Measurements from ENCODE around the gene EGR2. TPM values are rescaled to one million over a fixed set of nuclear protein-coding genes. Genes with fewer than 3 reads are reported as not detected.
A peak's percentile ranks its signal among the peaks of the same experiment; 100 is the strongest.

EGR2 gene
- total and polyA plus RNA-seq, 4 donors, result 0.82 to 15.5 (median 5.4) TPM

GRCh38 chr10:62795762-62796161 is 20.4 kb downstream of the EGR2 start:
- H3K4me1 ChIP-seq (ENCODE audit: control insufficient read depth in 5 of 5, insufficient read depth in 5 of 5, low read length in 5 of 5), result peaks cover 0 to 29% (median 8%) of the 10 kb centered on the region in 5 donors
- ATAC-seq (ENCODE audit: insufficient read depth, low FRiP score), result no peak
- no peaks in the 10 kb centered on the region for H3K27me3 ChIP-seq (ENCODE audit: control insufficient read depth in 3 of 3, insufficient read depth in 3 of 3, low read length in 2 of 3)
- no peak overlapping the region for H3K27ac ChIP-seq (ENCODE audit: low read depth in 1 of 2, low read length in 1 of 2)
- WGBS, 2 donors, result 82 to 89% methylated on average over 4 of the region's 4 CpGs
- no peaks in the 10 kb centered on the region for H3K9me3 ChIP-seq (ENCODE audit: control insufficient read depth in 4 of 4, insufficient read depth in 3 of 4, low read length in 3 of 4)
- no peak for DNase-seq
- H3K9ac ChIP-seq (ENCODE audit: insufficient read depth in 1 of 2, low read length in 2 of 2), result no peak overlapping the region
- H3K36me3 ChIP-seq (ENCODE audit: control insufficient read depth in 4 of 4, insufficient read depth in 4 of 4, low read length in 4 of 4), result no peaks in the 10 kb centered on the region
- TF ChIP-seq CTCF (IDR thresholded peaks at IDR 0.05; ENCODE audit: control extremely low read depth, extremely low read depth), result no peak
- no peak overlapping the region for H3K4me3 ChIP-seq

GRCh38 chr10:62795100-62795499 is 21.1 kb downstream of the EGR2 start:
- Histone ChIP-seq H3K27me3 (ENCODE audit: control insufficient read depth in 3 of 3, insufficient read depth in 3 of 3, low read length in 2 of 3) (no peaks in the 10 kb centered on the region), H3K4me1 (ENCODE audit: control insufficient read depth in 5 of 5, insufficient read depth in 5 of 5, low read length in 5 of 5) (peaks cover 0 to 29% (median 8%) of the 10 kb centered on the region in 5 donors), H3K36me3 (ENCODE audit: control insufficient read depth in 4 of 4, insufficient read depth in 4 of 4, low read length in 4 of 4) (no peaks in the 10 kb centered on the region), H3K9me3 (ENCODE audit: control insufficient read depth in 4 of 4, insufficient read depth in 3 of 4, low read length in 3 of 4) (no peaks in the 10 kb centered on the region), H3K4me3 (no peak overlapping the region), H3K27ac (ENCODE audit: low read depth in 1 of 2, low read length in 1 of 2) (no peak overlapping the region), H3K9ac (ENCODE audit: insufficient read depth in 1 of 2, low read length in 2 of 2) (no peak overlapping the region)
- ATAC-seq (ENCODE audit: insufficient read depth, low FRiP score) (no peak), DNase-seq (peak in 2 of 3 donors; percentile 86 to 87)
- no peak for TF ChIP-seq CTCF (IDR thresholded peaks at IDR 0.05; ENCODE audit: control extremely low read depth, extremely low read depth)

GRCh38 chr10:62794306-62794705 is 21.9 kb downstream of the EGR2 start:
- Histone ChIP-seq H3K4me3 (no peak overlapping the region), H3K4me1 (ENCODE audit: control insufficient read depth in 5 of 5, insufficient read depth in 5 of 5, low read length in 5 of 5) (peaks cover 0 to 29% (median 8%) of the 10 kb centered on the region in 5 donors), H3K27ac (ENCODE audit: low read depth in 1 of 2, low read length in 1 of 2) (no peak overlapping the region), H3K27me3 (ENCODE audit: control insufficient read depth in 3 of 3, insufficient read depth in 3 of 3, low read length in 2 of 3) (no peaks in the 10 kb centered on the region), H3K36me3 (ENCODE audit: control insufficient read depth in 4 of 4, insufficient read depth in 4 of 4, low read length in 4 of 4) (no peaks in the 10 kb centered on the region), H3K9ac (ENCODE audit: insufficient read depth in 1 of 2, low read length in 2 of 2) (no peak overlapping the region), H3K9me3 (ENCODE audit: control insufficient read depth in 4 of 4, insufficient read depth in 3 of 4, low read length in 3 of 4) (no peaks in the 10 kb centered on the region)
- 90 to 100% methylated on average over 1 of the region's 1 CpG for WGBS, 2 donors
- TF ChIP-seq CTCF (IDR thresholded peaks at IDR 0.05; ENCODE audit: control extremely low read depth, extremely low read depth), result no peak
- no peak for ATAC-seq (ENCODE audit: insufficient read depth, low FRiP score)
- no peak for DNase-seq

- H3K4me3 ChIP-seq, result no peak overlapping the region
- no peak for ATAC-seq (ENCODE audit: insufficient read depth, low FRiP score)
- no peaks in the 10 kb centered on the region for H3K27me3 ChIP-seq (ENCODE audit: control insufficient read depth in 3 of 3, insufficient read depth in 3 of 3, low read length in 2 of 3)
- WGBS, 2 donors, result 81 to 83% methylated on average over 5 of the region's 5 CpGs
- no peak for TF ChIP-seq CTCF (IDR thresholded peaks at IDR 0.05; ENCODE audit: control extremely low read depth, extremely low read depth)
- no peak overlapping the region for H3K27ac ChIP-seq (ENCODE audit: low read depth in 1 of 2, low read length in 1 of 2)
- H3K9ac ChIP-seq (ENCODE audit: insufficient read depth in 1 of 2, low read length in 2 of 2), result no peak overlapping the region
- no peaks in the 10 kb centered on the region for H3K9me3 ChIP-seq (ENCODE audit: control insufficient read depth in 4 of 4, insufficient read depth in 3 of 4, low read length in 3 of 4)
- no peak for DNase-seq
- peaks cover 0 to 34% (median 8%) of the 10 kb centered on the region in 5 donors for H3K4me1 ChIP-seq (ENCODE audit: control insufficient read depth in 5 of 5, insufficient read depth in 5 of 5, low read length in 5 of 5)
- no peaks in the 10 kb centered on the region for H3K36me3 ChIP-seq (ENCODE audit: control insufficient read depth in 4 of 4, insufficient read depth in 4 of 4, low read length in 4 of 4)
Observed at GRCh38 chr10:62792261-62792660, 23.9 kb downstream of the EGR2 start.

All from lung (tissue), 12 donors.